Measurements from ENCODE around the gene NACAD.

DNA sequence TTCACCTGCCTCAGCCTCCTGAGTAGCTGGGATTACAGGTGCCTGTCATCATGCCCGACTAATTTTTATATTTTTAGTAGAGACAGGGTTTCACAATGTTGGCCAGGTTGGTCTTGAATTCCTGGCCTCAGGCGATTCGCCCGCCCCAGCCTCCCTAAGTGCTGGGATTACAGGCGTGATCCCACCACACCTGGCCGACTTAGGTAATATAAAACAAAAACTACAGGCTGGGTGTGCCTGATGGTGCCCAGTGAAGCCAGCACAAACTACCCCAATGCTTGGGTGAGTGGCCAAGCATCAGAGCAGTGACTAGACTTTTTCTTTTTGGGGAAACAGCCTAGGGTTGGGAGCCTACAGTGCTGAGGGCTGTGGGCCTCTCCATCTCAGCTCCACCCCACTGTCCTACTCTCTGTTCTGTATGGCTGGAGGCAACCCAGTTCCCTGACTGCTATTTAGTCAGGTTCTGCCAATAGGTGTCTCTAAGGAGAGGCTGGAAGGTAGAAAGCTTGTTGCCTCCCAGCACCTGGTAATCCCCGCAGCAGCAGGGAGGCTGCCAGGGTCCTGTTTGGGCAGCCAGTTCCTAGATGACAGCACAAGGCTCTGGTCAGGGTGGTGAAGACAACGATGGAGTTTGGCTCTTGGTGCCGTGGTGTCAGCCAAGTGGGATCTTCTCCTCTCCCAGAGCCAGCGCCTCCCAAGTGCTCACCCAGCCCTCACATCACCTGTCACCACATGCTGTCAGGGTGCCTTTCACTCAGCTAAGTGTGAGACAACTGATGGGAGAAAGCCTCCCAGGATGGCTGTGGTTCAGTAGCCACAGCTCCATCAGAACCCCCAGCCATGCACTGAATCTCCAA lies 10.4 kb upstream of the NACAD start:
- TF ChIP-seq, protein P1, sequence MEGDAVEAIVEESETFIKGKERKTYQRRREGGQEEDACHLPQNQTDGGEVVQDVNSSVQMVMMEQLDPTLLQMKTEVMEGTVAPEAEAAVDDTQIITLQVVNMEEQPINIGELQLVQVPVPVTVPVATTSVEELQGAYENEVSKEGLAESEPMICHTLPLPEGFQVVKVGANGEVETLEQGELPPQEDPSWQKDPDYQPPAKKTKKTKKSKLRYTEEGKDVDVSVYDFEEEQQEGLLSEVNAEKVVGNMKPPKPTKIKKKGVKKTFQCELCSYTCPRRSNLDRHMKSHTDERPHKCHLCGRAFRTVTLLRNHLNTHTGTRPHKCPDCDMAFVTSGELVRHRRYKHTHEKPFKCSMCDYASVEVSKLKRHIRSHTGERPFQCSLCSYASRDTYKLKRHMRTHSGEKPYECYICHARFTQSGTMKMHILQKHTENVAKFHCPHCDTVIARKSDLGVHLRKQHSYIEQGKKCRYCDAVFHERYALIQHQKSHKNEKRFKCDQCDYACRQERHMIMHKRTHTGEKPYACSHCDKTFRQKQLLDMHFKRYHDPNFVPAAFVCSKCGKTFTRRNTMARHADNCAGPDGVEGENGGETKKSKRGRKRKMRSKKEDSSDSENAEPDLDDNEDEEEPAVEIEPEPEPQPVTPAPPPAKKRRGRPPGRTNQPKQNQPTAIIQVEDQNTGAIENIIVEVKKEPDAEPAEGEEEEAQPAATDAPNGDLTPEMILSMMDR (IDR thresholded peaks at IDR 0.05; ENCODE audit: borderline replicate concordance, extremely low read depth, low read length, poor library complexity, severe bottlenecking), result no peak
- TF ChIP-seq EZH2 (IDR thresholded peaks at IDR 0.05; ENCODE audit: borderline replicate concordance, low read depth, low read length, severe bottlenecking), result no peak
